ENCODE data around the gene NTRK2.

NTRK2 gene

GRCh38 chr9:84686068-84686467 lies 16.5 kb downstream of the NTRK2 start:
- no peak for DNase-seq

GRCh38 chr9:84688956-84689355 lies 19.4 kb downstream of the NTRK2 start:
- no peak for DNase-seq

GRCh38 chr9:84691634-84692033 lies 22.1 kb downstream of the NTRK2 start:
- DNase-seq, result no peak

- DNase-seq, result no peak
Measured at GRCh38 chr9:84694248-84694647, 24.7 kb downstream of the NTRK2 start.

GRCh38 chr9:84697042-84697441 lies 27.5 kb downstream of the NTRK2 start:
- no peak for DNase-seq

GRCh38 chr9:84697509-84698114 lies 28.1 kb downstream of the NTRK2 start:
- DNase-seq, result peak; percentile 18

- DNase-seq, result no peak
Measured at GRCh38 chr9:84698323-84698722, 28.8 kb downstream of the NTRK2 start.

- no peak for DNase-seq
Measured at GRCh38 chr9:84699984-84700383, 30.5 kb downstream of the NTRK2 start.

- DNase-seq, result no peak
Measured at GRCh38 chr9:84701801-84702200, 32.3 kb downstream of the NTRK2 start.

- DNase-seq, result no peak
Measured at GRCh38 chr9:84702471-84702870, 32.9 kb downstream of the NTRK2 start.

- no peak for DNase-seq
Measured at GRCh38 chr9:84703793-84704192, 34.3 kb downstream of the NTRK2 start.

- DNase-seq, result no peak
Measured at GRCh38 chr9:84705128-84705527, 35.6 kb downstream of the NTRK2 start.

GRCh38 chr9:84708400-84708799 lies 38.9 kb downstream of the NTRK2 start:
- DNase-seq, result no peak

GRCh38 chr9:84709056-84709455 lies 39.5 kb downstream of the NTRK2 start:
- DNase-seq, result no peak

GRCh38 chr9:84710701-84711397 lies 41.3 kb downstream of the NTRK2 start:
- no peak for DNase-seq

- DNase-seq, result no peak
Measured at GRCh38 chr9:84711398-84711777, 41.9 kb downstream of the NTRK2 start.

GRCh38 chr9:84711936-84712335 lies 42.4 kb downstream of the NTRK2 start:
- DNase-seq, result no peak

GRCh38 chr9:84716217-84716616 lies 46.7 kb downstream of the NTRK2 start:
- no peak for DNase-seq

GRCh38 chr9:84718476-84718875 lies 48.9 kb downstream of the NTRK2 start:
- DNase-seq, result no peak

GRCh38 chr9:84722388-84722989 lies 53.0 kb downstream of the NTRK2 start:
- no peak for DNase-seq

GRCh38 chr9:84723426-84723825 lies 53.9 kb downstream of the NTRK2 start:
- DNase-seq, result no peak

- DNase-seq, result no peak
Measured at GRCh38 chr9:84731696-84732095, 62.2 kb downstream of the NTRK2 start.

GRCh38 chr9:84736081-84736480 lies 66.6 kb downstream of the NTRK2 start:
- DNase-seq, result no peak

GRCh38 chr9:84736536-84736935 lies 67.0 kb downstream of the NTRK2 start:
- no peak for DNase-seq

- no peak for DNase-seq
Measured at GRCh38 chr9:84738353-84738752, 68.8 kb downstream of the NTRK2 start.
